Measurements from ENCODE around the gene FLT4.

FLT4 gene

DNA sequence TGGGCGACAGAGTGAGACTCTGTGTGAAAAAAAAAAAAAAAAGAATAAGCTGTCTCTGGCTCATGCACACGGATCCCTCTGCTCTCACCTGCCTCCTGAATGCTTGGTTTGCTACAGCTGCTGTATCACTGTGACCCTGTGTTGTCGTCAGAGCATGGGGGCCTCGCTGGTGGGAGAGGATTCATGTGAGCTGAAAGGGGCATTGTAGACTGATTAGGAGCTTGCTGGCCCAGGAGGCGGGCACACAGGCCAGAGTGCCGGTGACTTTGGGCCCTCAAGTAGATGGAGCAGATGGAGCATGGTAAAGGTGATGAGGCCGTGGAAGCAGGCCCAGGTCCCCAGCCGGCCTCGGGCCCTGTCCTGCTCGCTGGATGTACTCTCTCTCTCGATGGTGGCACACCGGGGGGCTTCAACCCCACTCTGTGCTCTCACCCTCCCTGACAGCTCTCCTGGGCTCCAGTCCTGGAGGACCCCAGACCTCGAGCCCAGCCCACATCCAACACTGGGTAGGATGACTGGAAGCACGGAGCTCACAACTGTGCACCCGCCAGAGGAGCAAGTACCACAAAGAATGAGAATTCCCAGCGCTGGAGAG lies 7.1 kb downstream of the FLT4 start:
- no peak for DNase-seq (ENCODE audit: low read depth in 2 of 2)

DNA sequence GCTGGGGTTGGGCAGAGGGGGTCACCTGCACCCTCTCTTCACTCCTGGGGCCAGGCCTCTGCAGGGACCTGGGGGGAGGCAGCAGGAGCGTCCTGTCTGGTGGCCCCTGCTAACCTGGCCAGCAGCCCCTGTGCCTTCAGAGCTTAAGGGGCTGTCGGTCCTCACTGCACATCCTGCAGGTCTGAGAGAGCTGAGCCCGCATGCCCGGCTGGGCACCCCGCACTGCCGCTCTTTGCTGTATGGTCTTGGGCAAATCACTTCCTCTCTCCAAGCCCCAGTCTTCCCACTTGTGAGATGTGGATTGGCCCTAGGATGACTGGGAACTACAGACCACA lies 7.9 kb downstream of the FLT4 start:
- DNase-seq (ENCODE audit: low read depth in 2 of 2): no peak

GRCh38 chr5:180640861-180641565 lies 8.4 kb downstream of the FLT4 start:
- no peak for DNase-seq (ENCODE audit: low read depth in 2 of 2)

DNA sequence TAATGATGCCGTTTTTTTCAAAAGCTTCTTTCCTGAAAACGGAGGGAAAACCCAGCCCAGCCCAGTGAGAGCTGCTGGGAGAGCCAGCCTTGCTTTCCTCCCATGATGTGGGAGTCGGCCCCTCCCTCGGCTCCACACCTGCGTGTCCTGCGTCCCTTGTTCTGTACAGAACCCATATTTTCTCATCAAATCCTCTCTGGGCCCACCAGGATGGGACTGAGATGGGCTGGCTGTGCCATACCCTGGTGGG lies 8.9 kb downstream of the FLT4 start:
- no peak for DNase-seq (ENCODE audit: low read depth in 2 of 2)

DNA sequence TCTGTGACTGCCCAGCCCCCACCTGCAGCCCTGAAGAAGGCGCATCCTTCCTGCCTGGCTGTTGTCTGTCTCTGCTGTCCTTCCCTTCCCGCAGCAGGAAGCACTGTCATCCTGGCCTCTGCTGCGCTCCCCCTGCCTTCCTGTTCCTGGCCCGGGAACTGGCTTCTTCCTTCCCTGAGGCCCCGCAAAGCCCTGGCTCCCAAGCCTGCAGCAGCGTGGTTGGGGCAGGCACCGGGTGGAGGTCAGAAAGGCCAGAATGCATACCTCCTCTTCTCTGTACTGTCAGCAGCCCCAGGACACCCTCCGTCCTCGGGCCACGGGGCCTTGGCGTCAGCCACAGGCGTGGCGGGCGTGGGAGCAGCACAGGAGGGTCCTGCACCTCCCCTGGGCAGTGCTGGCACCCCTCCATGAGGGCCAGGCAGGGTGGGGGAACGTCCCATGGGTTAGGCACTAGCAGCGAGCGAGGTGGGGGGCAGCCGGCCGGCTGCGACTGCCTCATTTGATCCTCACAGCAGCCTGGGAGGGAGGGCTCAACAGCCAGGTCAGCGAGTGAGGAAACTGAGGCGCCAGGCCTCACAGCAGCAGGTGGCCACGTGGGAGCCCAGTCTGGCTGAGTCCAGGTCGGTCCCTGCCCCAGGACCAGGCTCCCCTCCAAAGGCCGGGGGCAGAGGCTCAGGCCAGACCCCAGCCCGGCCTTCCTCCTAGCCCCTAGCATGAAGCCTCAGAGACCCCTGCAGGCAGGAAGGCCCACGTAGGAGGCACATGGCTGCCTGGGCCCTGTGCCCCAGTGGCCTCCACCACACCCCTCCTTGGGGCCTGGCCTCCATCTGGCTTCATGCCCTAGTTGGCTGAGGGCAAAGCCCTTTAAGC lies 9.4 kb downstream of the FLT4 start:
- no peak for DNase-seq (ENCODE audit: low read depth in 2 of 2)

GRCh38 chr5:180639287-180639686 lies 10.1 kb downstream of the FLT4 start:
- no peak for DNase-seq (ENCODE audit: low read depth in 2 of 2)

- no peak for DNase-seq (ENCODE audit: low read depth in 2 of 2)
Measured at GRCh38 chr5:180637962-180638680, 11.3 kb downstream of the FLT4 start.

DNA sequence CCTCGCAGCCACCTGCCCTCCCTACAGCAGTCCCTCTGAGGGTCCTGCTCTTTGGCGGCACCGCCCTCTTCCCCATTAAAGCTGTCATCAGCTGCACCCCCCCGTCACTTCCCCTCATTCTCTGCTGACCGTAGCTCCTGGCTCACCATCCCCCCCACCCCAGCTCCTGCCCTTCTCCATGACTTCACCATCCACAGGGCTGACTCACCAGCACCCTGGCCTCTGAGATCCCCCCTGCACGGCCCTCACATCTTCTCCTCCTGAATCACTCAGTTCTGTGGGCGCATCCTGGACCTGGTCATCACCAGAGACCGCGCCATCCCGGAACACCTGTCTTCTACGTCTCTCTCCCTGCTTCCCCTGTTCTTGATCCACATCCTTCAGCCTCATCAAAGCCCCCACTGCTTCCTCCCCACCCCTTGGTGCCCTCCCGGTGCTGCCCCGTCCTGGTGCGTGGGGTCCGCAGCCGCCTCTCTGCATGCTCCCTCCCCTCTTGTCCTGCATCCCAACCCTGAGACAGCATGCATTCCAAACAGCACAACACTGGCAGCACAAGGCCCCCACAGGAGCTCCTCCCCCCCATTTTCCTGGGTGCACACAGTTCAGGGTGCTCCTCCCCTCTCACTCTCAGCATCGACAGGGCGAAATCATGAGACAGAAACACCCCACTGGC lies 12.9 kb downstream of the FLT4 start:
- DNase-seq (ENCODE audit: low read depth in 2 of 2): no peak

DNA sequence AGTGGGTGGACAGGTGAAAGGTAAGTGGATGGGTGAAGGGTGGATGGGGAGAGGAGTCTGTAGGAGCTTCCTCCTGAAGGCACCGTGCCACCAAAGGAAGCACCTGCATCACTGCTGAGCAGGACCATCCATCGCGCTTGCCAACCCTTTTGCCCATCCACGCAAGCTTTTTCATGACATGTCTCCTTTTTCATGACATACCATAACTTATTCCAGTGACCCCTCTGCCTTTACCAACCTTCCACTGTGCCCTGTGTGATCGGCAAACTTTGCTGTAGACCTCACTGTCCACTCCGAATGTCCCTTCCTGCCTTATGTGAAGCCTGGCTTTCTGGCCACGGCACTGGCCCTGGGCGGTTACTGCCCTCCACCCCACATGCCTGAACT lies 13.4 kb downstream of the FLT4 start:
- DNase-seq (ENCODE audit: low read depth in 2 of 2): no peak

DNA sequence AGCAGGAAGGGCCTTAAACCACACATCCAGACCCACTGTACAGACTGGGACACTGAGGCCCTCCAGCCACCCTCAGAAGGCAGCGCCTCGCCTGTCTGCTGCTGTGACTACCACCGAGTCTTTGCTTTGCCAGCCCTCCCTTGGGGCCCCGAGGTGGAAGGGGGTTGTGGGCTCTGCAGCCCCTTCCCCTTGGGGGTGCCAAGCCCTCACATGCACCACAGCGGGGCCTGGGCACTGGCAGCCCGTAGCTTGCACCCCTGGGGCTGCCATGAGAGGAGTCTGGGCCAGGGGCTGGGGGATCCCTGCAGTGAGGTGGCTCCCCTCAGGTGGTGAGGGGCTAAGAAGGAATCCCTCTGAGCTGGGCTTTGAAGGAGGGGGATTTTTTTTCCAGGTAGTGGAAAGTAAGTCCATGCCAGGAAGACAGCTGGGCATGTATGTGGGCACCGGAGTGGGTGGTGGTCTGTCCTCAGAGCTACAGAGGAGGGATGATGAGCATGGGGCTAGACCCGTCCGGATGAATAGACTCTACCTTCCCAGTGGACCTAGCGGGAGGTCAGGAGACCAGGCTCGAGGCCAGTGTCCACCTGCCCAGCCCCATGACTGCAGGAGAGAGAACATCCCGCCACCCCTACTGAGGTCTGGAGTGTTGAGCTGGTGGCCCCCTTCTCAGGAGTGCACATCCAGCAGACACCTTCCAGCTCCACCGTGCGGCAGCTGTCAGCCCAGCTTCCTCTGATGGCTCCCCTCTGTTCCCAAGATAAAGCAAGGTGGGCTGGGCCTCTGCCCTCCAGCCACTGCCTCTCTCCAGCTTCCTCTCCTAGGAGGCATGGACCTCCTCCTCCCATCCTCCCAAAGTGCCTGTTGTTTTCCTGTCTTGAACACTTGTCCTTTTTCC lies 15.9 kb downstream of the FLT4 start:
- no peak for DNase-seq (ENCODE audit: low read depth in 2 of 2)

DNA sequence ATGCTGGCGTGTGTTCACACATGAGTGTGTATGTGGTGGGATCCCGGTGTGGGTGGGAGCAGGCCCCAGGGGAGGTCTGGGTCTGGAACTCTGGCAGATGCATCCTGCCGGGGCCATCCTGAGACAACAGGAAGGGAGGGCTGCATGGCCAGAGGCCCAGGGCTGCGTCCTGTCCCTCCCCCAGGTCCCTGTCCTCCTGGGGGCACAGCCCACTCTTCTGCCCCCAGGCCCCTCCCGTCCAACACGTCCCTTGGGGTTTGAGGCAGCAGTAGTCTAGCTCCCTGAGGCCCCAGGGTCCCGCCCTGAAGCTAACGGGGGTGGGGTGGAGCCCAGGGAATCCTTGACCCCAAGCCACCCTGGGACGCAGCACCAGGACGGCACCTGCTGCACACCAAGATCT lies 16.6 kb downstream of the FLT4 start:
- DNase-seq (ENCODE audit: low read depth in 2 of 2): no peak

- DNase-seq (ENCODE audit: low read depth in 2 of 2): no peak
Measured at GRCh38 chr5:180631549-180632383, 17.6 kb downstream of the FLT4 start.

DNA sequence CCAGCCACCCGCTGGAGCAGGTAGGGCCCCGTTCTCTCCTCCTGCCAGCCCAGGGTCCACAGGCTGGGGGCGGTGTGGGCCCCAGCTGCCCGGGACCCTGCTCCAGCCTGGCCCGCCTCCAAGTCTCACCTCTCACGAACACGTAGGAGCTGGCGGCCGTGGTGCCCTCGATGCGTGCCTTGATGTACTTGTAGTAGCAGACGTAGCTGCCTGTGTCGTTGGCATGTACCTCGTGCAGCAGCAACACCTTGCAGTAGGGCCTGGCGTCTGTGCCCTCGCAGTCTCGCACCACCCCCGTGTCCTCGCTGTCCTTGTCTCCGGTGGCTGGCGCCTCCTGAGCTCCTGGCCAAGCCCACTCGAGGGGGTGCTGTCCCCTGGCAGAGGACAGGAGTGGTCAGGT lies 19.0 kb downstream of the FLT4 start:
- no peak for DNase-seq (ENCODE audit: low read depth in 2 of 2)

DNA sequence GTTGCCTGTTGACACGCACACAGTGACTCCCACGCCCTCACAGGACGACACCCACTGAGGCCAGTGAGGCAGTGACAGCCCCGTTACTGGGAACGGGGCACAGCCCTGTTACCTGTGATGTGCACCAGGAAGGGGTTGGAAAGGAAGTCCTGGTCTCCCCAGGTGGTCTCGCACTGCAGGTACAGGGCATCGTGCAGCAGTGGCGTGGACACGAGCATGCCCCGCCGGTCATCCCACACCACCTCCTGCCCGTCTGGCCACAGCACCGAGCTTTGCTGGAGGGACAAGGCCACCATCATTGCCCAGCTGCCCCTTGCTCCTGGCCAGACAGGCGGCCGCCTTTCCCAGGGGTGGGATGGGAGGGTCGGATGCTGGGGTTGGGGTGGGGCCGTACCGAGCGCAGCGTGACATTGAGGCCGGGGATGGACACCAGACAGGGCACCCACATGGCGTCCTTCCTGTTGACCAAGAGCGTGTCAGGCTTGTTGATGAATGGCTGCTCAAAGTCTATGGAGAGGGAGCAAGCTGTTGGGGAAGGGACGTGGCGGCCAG lies 19.5 kb downstream of the FLT4 start:
- no peak for DNase-seq (ENCODE audit: low read depth in 2 of 2)

DNA sequence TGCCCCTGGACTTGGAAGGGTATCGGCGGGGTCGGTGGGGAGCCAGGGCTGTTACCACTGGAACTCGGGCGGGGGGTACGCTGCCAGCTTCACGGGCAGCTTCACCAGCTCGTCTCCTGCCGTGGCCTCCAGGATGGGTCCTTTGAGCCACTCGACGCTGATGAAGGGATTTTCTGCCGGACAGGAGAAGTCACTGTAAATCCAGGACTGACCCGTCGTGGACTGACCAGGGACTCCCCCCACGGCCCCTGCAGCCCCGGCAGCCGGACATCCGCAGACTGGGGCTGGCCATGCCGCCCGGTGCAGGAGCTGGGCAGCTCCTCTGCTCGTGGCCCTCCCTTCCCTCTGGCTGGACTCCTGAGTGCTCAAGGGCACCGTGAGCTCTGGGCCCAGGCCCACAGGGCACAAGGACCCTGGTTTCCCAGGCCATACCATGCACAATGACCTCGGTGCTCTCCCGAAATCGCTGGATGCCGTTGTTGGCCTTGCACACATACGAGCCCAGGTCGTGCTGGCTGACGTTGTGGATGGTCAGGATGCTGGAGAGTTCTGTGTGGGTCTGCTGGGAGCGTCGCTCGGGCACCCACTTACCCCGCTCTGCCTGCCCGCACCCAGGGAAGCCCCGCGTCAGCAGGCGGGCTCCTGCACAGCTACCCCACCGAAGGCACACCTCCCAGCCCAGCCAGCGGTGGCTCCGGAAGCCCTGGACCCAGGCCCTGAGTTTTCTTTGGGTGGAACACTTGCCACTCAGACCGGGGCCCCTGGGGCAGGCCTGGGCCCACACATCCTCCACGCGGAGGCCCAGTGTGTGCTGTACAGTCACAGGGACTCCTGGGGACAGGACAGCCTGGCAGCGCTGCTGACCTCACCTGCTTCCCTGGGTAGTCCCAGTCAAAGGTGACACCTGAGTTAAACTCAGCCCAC lies 20.3 kb downstream of the FLT4 start:
- DNase-seq (ENCODE audit: low read depth in 2 of 2): no peak

DNA sequence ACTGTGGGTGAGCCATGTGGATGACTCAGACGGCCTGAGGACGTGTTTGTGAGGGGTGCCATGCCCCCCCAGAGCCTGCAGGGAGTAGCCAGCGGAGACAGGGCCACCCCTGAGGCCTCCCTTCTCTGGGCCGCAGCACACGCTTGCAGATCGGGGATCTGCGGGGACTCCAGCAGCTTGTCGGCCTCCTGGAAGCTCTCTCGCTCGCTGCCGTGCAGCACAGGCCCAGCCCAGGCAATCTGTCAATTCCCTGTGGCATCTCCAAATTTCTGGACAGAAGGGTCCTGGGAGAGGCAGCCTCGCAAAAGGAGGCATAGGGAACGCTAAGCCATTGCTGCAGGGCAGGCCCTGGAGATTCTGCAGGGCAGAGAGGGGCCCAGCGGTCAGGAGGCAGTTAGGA lies 21.2 kb downstream of the FLT4 start:
- no peak for DNase-seq (ENCODE audit: low read depth in 2 of 2)

DNA sequence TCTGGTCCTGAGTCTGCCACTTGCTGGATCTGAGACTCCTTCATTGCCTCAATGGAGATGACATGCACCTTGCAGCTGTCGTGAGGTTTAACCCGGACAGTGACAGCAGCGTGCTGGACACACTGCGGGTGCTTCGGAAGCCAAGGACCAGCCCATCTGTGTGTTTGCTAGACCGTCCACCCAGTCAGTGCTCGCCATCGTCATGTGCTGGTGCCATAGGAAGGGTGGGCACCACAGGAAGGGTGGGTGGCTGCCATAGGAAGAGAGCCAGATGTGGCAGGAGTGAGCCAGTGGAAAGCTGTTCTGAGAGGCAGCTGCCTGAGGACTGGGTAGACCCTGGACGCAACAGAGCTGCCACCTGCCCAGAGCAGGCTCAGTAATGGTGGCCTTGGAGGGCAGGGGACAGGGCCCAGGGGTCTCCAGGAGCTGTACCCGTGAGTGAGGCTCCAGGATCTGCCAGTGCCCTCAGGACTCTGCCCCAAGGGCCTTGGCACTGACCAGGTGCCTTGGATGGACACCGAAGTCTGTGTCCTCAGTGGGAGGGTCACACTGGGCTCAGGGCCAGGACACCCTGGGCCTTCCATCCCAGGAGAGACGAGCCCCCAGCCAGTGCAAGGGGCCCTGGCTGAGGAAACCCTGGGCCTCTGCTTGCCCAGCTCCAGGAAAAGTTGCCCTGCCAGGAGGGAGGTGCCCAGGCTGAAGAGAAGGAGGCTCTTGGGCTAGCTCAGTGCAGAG lies 21.8 kb downstream of the FLT4 start:
- no peak for DNase-seq (ENCODE audit: low read depth in 2 of 2)

Data from activated CD4-positive, alpha-beta T cell treated with anti-CD3 and anti-CD28 coated beads for 24 hours (primary cell).